Urinary bladder (tissue), 4 donors: ENCODE measurements around the gene TMEM235. TPM values are rescaled to one million over a fixed set of nuclear protein-coding genes. Genes with fewer than 3 reads are reported as not detected.

Source experiments
- DNase-seq: peaks from one replicate; pipeline ENCODE4 v3.0.0-alpha.2; 2015; ENCODE audit errors: extremely low spot score
- H3K27ac ChIP-seq: one replicate; pipeline ENCODE4 v1.5.1; 2013; ENCODE audit warnings: low read depth, mild to moderate bottlenecking, moderate library complexity
- H3K36me3 ChIP-seq: one replicate; pipeline ENCODE4 v1.6.1; 2013; ENCODE audit warnings: mild to moderate bottlenecking, moderate library complexity; ENCODE audit not compliant: insufficient read depth
- H3K4me1 ChIP-seq: one replicate; pipeline ENCODE4 v1.6.1; 2013; ENCODE audit warnings: mild to moderate bottlenecking, moderate library complexity; ENCODE audit not compliant: insufficient read depth
- H3K4me3 ChIP-seq: one replicate; pipeline ENCODE4 v1.5.1; 2013; ENCODE audit warnings: low read depth, low read length
- WGBS: extraction: QIAGEN DNeasy Blood & Tissue Kit; methylation state at CpG from one replicate; pipeline ENCODE4 v1.1.7; 2013; 5-methylcytosine and 5-hydroxymethylcytosine counted together
- polyA plus RNA-seq: library from polyadenylated mRNA; stranded (reverse); fragments of 200-250 nt; gene quantifications from one replicate; pipeline ENCODE4 v1.2.3, GENCODE V29; 2013
- total RNA-seq: library from RNA; depleted of rRNA; stranded (reverse); fragments of >200 nt; gene quantifications from one replicate; pipeline ENCODE4 v1.2.3, GENCODE V29; 2014
- donor health status: healthy with polysubstance abuse.
- donor health status: healthy.

The TMEM235 gene
- not detected for total RNA-seq
- not detected for polyA plus RNA-seq

DNA sequence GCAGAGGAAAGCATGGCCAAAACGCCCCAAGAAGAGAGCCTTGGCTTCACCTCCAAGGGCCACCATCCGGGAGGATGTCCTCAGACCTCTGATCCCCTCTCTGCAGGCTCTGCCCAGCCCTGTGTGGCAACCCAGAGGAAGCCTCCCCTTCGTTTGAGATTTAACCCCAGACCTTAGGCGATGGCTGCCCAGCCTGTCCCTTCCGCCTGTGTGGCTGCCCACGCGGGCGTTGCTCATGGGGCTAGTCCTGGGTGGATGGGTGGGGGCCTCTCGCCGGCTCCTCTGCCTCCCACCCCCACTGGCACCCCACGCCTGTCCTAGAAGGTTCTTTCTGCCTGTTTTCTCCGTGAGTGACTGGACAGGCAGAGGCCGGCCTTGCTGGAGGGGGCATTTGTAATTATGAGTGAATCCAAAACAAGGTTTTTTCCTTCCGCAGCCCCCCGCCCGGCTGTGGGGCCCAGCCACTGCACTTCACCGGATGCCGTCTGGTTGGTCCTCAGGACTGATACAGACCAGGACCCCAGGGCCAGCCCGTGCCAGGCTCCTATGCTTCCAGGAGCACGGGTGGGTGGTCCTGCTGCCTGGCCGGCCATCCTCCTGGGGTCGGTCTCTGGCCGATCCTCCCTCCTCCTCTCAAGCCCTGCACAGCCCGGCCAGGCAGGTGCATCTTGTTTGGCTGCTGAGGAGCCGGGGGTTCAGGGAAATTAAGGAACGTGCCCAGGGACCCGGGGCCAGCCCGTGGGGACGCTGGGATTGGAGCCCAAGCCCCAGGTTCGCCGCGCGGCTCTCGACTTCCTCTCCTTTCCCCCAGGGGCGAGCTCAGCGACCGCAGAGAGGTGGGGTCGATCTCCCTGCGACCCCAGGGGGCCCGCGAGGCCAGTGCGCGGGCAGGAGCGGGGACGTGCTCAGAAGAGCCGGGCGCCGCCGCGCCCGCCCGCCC, at the start of gene TMEM235:
Gene TMEM235 (plus strand): TSS at position 636 of the 940 bp plus-strand sequence. CDS start 393 bp downstream, outside the sequence.
- WGBS = 23% methylated on average over 52 of the region's 52 CpGs

DNA sequence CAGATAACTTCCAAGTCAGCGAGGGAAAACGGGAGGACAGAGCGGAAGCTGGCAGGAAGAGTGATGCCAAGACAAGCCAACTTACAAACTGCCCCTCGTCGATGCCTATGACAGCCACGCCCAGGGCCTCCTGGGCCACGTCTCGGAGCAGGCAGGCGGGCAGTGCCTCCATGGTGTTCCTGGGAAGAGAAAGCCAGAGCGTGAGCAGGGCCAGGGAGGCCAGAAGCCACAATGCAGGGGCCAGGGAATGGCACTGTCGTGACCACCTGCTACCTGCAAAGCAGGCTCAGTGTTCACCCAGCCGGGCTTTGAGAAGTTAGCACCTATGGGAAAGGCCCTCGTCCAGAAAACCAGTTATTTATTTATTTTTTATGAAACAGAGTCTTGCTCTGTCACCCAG, 48.9 kb upstream of the TMEM235 start:
- no peak for DNase-seq
- Histone ChIP-seq H3K4me3 (no peak overlapping the region), H3K36me3 (no peaks in the 10 kb centered on the region), H3K4me1 (no peaks in the 10 kb centered on the region), H3K27ac (no peak overlapping the region)
- WGBS = 94% methylated on average over 13 of the region's 13 CpGs

More for the DNA sequence above, at the start of gene TMEM235:
- DNase-seq = no peak
- Histone ChIP-seq H3K36me3 (no peaks in the 10 kb centered on the region), H3K4me3 (no peak within 1 kb of the TSS), H3K27ac (no peak within 1 kb of the TSS), H3K4me1 (no peaks in the 10 kb centered on the region)

DNA sequence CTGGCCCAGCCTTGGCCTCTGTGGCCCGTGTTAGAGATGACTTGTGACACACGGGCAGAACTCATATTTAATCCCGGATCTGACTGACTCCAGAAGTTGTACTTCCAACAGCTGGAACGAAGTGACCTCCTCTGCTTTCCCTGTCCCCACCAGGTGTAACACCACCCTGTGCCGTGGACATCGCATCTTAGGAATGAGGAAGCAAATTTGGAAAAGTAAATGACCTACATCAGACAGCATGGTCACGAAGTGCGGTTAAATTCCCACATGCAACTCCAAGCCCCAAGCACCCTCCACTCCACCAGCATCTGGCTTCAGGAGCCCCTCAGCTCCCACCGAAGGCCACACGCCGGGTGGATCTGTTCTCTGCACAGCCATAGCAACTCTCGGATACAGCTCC, 47.5 kb upstream of the TMEM235 start:
- WGBS = 81% methylated on average over 12 of the region's 12 CpGs
- H3K4me1 ChIP-seq = no peaks in the 10 kb centered on the region

DNA sequence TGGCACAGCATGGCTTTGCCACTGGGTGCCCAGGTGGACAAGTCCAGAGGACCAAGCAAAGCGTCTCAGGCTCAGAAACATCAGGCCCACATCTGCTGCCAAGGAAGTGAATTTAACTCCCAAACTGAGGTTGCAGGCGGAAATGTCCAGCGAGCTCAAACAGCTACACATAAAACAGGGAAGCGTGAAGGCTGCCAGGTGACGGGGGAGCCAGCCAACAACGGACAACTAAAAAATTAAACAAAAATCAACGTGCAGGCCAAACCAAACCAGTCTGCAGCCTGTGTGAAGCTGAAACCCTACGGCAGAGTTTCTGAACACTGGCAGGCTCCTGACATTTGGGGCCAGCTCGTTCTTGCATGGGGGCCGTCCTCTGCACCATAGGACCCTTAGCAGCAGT, 47.1 kb upstream of the TMEM235 start:
- Histone ChIP-seq H3K36me3 (no peaks in the 10 kb centered on the region), H3K27ac (no peak overlapping the region), H3K4me1 (no peaks in the 10 kb centered on the region), H3K4me3 (no peak overlapping the region)
- 47% methylated on average over 10 of the region's 10 CpGs for WGBS
- DNase-seq = no peak

More for the DNA sequence above, 47.5 kb upstream of the TMEM235 start:
- no peak overlapping the region for H3K27ac ChIP-seq
- no peak overlapping the region for H3K4me3 ChIP-seq
- no peak for DNase-seq
- no peaks in the 10 kb centered on the region for H3K36me3 ChIP-seq

DNA sequence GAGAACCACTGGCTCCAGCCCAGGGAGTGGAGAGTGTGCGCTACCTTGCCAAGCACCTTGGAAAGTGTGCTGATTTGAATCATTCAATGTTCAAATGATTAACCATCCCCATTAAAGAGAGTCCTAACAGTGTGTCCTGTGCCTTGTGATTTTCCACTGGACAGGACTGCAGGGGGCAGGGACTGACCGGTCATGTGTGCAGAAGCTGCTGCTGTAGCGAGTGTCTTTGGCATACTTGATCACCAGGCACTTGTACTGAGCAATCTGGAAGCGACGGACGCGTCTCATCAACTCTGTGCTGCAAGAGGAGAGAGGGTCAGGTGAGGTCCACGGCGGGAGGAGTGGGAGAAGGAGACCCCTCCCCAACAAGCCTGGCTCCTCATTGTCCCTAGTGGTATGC, 46.6 kb upstream of the TMEM235 start:
- Histone ChIP-seq H3K36me3 (no peaks in the 10 kb centered on the region), H3K4me1 (no peaks in the 10 kb centered on the region), H3K27ac (no peak overlapping the region), H3K4me3 (no peak overlapping the region)
- WGBS = 65% methylated on average over 9 of the region's 9 CpGs
- no peak for DNase-seq

DNA sequence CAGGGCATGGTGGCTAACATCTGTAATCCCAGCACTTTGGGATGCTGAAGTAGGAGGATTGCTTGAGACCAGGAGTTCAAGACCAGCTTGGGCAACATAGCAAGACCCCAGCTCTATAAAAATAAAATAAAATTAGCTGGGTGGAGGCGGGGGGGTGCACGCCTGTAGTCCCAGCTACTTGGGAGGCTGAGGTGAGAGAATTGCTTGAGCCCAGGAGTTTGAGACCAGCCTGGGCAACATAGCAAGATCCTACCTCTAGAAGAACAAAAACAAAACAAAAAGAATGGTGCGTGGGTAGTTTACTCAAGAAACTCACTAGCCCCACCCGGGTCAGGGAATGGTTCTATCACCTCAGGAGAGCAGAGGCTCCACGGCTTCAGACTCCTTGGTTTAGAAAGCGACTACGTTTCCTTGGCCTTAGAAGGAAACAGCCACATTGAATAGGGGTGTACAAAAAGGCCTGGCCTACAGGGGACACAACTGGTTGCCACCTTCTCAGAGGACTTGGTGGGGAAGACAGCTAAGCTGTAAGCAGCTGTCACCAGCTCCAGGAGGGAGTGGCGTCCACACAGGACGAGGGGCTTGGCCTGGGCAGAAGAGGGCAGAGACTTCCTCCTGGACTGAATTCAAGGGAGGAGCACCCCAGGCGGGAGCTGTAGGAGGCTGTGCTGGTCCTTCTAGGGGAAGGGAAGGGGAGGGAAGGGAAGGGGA, 45.3 kb upstream of the TMEM235 start:
- no peaks in the 10 kb centered on the region for H3K4me1 ChIP-seq

DNA sequence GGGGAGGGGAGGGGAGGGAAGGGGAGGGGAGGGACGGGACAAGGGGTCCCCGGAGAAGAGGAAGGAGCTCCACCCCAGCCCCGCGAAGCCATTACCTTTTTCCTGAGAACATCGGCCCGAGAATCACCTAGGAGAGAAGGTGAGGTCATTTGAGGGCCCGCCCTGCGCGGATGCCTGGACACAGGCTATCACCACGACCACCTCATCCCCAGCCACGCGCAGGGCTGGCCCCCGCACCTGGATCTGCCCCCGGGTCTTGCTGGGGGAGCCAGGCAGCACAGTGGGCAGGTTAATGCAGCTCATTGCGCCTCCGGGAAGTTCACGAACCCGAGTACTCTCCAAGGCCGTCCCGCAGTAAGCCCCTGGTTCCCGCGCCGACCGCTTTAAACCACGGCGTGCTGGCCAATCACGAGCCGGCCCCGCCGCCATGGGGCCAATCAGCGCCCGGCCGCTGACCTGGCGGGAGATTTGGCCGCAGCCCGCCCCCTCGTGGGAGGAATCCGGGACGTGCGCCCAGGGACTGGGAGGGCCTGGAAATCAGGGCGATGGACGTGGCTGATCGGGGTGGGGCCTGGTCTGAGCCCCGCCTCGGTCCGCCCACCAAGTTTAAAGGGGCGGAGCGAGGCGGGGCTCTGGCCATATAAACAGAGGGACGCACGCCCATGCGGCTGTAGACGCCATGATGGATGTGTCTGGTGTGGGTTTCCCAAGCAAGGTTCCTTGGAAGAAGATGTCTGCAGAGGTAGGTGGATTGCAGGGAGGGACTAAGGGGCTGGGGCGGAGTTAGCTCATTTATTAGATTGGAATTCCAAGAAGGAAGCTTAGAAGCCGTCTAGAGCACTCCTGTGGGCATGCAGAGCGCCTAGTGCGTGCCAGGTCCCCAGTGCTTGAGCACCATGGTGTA, 44.5 kb upstream of the TMEM235 start, which contains the start of the genes AFMID and TK1:
Gene AFMID (plus strand): TSS at position 671 of the 904 bp plus-strand sequence. CDS start 9 bp downstream, at position 680.
Gene TK1 (minus strand): TSS at position 361 of the 904 bp plus-strand sequence. CDS start 58 bp downstream, at position 303.
- no peaks in the 10 kb centered on the region for H3K4me1 ChIP-seq
- DNase-seq = peak; percentile 89
- 5% methylated on average over 57 of the region's 57 CpGs for WGBS
- peak within 1 kb of the TSS; percentile 38 for H3K4me3 ChIP-seq
- H3K27ac ChIP-seq = no peak within 1 kb of the TSS
- no peaks in the 10 kb centered on the region for H3K36me3 ChIP-seq

More for the DNA sequence above, 45.3 kb upstream of the TMEM235 start:
- DNase-seq = no peak
- Histone ChIP-seq H3K27ac (no peak overlapping the region), H3K4me3 (no peak overlapping the region), H3K36me3 (no peaks in the 10 kb centered on the region)
- WGBS = 56% methylated on average over 10 of the region's 10 CpGs

DNA sequence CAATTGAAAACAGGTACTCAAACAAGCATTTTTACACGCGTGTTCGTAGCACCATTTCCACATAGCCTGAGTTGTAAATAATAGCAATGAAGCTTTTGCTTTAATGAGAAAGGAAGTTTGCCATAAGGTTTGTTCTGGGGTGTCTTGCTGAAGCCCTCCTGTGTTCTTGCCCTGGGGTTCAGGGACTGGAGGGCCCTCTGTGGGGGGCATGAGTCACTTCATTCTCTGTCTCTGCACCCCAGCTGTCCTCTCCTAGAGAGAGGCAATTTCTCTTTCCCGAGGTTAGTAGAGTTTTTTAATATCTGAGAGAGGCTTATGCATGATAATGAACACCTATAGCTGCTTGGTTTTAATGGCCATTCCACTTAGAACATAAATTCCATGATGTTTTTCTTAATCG, 34.7 kb upstream of the TMEM235 start:
- WGBS = 85% methylated on average over 5 of the region's 5 CpGs
- Histone ChIP-seq H3K27ac (no peak overlapping the region), H3K4me1 (no peaks in the 10 kb centered on the region), H3K36me3 (no peaks in the 10 kb centered on the region), H3K4me3 (no peak overlapping the region)
- DNase-seq = no peak

DNA sequence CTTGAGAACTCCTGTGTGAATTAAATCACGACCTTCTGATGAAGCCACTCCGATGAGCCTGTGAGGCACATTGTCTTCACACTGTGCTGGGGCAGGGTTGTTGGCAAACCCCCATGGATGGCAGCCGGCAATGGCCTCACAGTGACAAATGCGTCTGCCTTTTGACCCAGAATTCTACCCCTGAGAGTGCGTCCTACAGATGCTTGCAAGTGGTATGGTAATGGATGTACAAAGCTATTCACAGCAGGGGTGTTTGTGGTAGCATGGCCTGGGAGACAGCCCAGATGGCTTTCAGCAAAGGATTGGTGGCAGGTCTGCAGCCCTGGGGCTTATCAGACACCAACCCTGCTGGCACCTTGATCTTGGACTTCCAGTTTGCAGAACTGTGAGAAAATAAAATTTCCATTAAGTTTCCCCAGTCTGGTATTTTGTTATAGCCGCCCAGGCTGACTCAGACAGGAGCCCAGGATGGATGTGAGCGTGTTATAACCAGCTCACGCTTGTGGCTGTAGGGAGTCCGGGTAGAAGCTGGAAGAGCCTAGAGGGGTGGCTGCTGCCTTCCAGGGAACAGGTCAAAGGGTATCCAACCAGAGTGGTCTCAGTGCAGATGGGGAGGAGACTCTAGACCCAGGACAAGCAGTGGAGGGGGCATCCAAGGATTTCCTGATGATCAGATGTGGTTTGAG, 34.1 kb upstream of the TMEM235 start:
- H3K36me3 ChIP-seq = no peaks in the 10 kb centered on the region
- H3K27ac ChIP-seq = no peak overlapping the region
- H3K4me1 ChIP-seq = no peaks in the 10 kb centered on the region
- WGBS = 87% methylated on average over 9 of the region's 9 CpGs
- DNase-seq = no peak
- H3K4me3 ChIP-seq = no peak overlapping the region

DNA sequence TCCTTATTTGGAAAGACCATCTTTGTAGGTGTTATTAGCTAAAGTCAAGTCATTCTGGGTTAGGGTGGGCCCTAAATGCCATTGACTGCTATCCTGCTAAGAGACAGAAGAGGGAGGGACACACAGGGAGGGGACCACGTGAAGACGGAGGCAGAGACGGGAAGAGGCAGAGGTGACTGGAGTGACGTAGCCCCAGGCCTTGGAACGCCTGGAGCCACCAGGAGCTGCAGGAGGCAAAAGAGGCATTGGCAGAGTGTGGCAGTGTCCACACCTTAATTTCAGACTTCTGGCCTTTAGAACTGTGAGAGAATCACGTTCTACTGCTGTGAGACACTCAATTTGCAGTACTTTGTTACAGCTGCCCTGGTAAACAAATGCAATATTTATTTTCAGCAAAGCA, 31.0 kb upstream of the TMEM235 start:
- Histone ChIP-seq H3K27ac (no peak overlapping the region), H3K4me1 (no peaks in the 10 kb centered on the region), H3K4me3 (no peak overlapping the region), H3K36me3 (no peaks in the 10 kb centered on the region)
- DNase-seq = no peak
- 89% methylated on average over 6 of the region's 6 CpGs for WGBS

DNA sequence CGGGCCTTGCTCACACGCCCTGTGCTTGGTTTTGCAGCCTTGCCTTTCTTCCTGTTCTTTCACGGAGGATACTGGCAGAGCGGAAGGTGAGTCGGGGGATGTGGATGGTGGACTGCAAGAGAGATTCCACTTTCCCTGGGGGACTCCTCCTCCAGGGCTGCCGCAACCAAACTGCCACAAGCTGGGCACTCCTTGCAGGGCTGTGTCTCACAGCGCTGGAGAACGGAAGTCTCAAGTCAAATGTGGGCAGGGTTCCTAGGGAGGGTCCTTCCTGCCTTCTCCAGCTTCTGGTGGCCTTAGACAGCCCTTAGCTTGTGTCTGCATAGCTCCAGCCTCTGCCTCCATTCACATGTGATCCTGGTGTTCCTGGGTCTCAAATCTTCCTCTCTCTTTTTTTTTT, 28.8 kb upstream of the TMEM235 start:
- H3K36me3 ChIP-seq = peaks cover 2% of the 10 kb centered on the region
- no peak overlapping the region for H3K4me3 ChIP-seq
- 92% methylated on average over 8 of the region's 8 CpGs for WGBS
- no peak overlapping the region for H3K27ac ChIP-seq
- no peaks in the 10 kb centered on the region for H3K4me1 ChIP-seq
- DNase-seq = no peak

DNA sequence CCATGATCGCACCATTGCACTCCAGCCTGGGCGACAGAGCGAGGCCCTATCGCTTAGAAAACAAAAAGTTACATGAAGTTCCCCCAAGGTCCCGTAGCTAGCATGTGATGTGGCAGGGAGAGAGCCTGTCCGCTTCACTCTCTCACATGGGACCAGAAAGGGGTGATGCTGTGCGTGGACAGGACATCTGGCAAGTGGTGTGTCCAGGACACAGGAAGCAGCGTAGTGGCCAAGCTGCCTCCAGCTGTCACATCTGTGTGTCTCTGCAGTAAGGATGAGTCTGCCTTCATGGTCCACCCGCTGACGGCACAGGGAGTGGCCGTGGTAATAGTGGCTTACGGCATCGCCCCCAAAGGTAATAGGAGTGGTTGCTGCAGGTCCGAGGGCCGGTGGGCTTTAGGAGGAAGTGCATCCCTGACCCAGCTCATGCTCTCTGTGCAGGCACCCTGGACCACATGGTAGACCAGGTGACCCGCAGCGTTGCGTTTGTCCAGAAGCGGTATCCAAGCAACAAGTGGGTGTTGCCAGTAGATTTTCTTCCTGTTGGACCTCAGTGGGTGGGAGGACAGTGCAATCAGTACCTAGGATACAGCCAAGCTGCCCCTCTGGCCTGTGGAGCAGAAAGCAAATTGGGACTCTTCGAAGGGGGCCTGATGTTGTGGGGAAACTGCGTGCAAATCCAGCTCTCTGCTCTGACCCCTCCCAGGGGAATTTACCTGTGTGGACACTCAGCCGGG, 26.9 kb upstream of the TMEM235 start:
- no peaks in the 10 kb centered on the region for H3K4me1 ChIP-seq
- H3K27ac ChIP-seq = no peak overlapping the region
- 92% methylated on average over 22 of the region's 22 CpGs for WGBS
- DNase-seq = no peak
- peaks cover 2% of the 10 kb centered on the region for H3K36me3 ChIP-seq
- no peak overlapping the region for H3K4me3 ChIP-seq
